Sciatic nerve (tissue), 2 donors: ENCODE data around the gene SORCS2. TPM values are rescaled to one million over a fixed set of nuclear protein-coding genes. Genes with fewer than 3 reads are reported as not detected.

Experiments used
- ATAC-seq: fragments of 200-7000 bp; cut with Tn5 transposase; one replicate; pipeline ENCODE4 v1.9.1; 2020; ENCODE audit warnings: mild to moderate bottlenecking, moderate library complexity
- DNase-seq: peaks from one replicate; pipeline ENCODE4 v3.0.0-alpha.2; 2020; ENCODE audit warnings: low spot score
- intact Hi-C: fragments of 100-400 bp; cut with DNase I; formaldehyde crosslinking; loops from one replicate; pipeline ENCODE4 v1.14.2; 2022
- total RNA-seq: library from RNA; stranded (reverse); fragmentation: NEBNext Ultra II Directional; extraction: Animal tissue kit (Norgen Biotek cat#: 25700); gene quantifications from one replicate; pipeline ENCODE4 v1.2.1, GENCODE V29; 2021
- donor health status: DM: no; HTN: no; CAD: no.
- donor health status: DM: no; HTN: no; CAD: no.

SORCS2 gene
- total RNA-seq, 1 donor from 2014 or later, result 52.5 TPM

DNA sequence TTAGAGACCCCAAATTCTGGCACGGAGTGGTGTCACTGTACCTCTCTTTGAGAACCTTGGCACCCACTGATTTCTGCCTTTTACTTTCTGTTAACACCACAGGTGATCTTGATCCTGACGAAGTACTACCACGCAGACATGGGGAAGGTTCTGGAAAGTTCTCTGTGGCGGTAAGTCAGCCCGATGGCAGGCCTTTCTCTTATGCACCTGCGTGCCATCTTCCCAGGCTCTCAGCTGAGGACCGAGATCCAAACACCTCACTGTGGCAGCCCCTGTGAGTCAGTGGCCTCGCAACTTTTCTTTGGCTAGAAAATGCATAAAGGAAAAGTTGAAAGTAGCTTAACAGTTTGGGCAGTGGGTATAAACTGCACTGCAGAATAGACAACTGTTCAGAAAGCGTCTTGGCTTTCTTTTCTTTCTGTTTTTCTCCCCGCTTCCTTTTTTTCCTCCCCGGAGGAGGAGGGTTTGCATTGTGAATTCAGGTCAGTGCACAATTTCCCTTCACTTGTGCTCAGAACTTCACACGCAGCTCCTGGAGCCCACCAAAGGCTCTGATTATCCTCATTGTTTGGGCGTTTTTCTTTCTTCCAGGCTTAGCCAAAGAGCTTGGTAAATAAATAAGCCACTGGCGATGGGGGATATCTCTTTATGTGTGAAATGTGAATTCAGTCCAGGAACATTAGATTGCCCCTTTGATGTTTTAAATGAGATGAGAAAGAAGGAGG lies 204.0 kb downstream of the SORCS2 start:
- ATAC-seq (no peak), DNase-seq (peak; percentile 40)
- intact Hi-C loops, result no loop called here

DNA sequence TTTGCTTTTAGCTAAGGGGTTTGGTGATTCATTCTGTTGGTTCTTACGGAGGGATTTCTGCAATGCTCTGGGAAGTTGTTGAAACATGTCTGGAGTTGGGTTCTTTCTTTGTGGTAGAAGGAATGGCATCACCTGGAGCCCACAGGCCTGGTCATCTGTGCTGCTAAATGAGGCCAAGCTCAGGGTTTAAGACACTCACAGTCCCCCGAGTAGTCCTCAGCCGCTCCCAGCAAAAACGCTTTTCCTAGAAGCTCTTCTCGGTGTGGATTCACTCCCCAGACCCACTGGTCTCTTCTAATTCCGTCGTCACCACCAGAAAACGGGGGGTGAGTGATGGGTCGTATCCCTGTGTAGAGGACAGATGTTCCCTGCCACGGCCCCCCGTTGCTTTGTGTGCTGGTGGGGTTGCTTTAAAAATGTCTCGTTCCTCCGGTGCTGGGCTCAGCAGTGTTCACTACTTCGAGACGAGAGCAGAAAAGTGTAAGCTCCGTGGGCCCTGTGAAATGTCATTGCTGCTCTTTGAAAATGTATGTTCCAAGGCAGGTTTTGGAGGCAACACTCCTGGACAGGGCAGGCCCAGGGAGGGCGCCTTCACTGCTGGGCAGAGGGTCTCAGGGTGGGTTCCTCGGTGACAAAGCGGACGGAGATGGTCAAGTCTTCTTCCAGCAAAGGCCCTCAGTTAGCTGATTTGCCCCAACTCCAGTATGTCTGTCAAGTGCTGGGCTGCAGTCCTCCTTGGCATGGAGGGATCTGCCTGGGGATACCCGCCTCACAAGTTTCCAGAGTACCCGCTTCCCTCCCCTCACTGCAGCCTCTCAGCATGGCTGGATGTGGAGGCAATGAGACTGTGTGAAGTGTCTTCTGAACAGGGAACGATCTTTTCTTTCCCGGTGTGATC lies 205.1 kb downstream of the SORCS2 start:
- ATAC-seq, result no peak
- intact Hi-C loops, result no loop called here
- peak; percentile 33 for DNase-seq

DNA sequence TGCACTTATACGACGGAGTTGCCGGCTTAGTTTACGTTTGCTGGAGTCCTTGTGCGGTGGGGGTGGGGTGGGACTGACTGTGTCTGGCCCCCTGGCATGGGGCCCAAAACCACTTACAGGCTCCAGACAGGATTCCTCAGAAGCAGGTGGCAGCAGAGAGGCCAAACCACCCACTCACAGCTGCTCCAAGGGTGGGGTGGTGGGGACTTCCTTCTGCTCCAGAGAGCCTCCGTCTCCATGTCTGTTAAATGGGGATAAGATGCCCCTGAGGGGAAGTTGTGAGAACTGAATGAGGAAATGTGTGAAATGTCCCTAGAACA lies 205.7 kb downstream of the SORCS2 start:
- intact Hi-C loops, result no loop called here
- ATAC-seq, result peak; percentile 14
- DNase-seq, result peak; percentile 58

DNA sequence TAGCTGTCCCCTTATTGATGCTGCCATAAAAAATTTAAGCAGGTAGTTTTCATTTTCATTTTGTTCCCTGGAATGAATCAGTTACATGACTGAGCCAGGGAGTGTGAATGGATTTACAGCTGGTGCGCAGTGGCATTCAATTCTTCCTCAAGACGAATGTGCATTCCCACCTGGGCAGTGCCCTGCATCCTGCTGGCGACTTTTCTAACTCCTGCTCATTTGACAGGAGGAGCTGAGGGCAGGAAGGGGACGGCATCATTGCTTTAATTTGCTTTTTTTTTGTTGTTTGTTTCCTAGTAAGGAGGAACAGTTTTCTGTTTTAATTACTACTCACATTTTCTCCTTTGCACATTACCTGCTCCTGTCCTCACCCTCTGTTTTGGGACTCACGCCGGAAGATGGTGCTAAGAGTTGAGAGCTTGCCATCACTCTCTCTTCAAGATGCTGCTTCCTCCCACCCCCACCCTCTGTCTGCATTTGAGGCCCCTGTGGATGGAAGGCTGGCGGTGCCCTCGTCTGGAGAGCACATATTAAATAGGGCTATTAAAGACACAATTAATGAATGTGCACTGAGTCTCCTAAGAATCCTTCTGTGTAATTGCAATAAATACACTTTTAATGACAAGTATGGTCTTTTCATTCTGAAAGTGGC lies 206.6 kb downstream of the SORCS2 start:
- ATAC-seq (no peak), DNase-seq (no peak)
- intact Hi-C loops, result no loop called here

DNA sequence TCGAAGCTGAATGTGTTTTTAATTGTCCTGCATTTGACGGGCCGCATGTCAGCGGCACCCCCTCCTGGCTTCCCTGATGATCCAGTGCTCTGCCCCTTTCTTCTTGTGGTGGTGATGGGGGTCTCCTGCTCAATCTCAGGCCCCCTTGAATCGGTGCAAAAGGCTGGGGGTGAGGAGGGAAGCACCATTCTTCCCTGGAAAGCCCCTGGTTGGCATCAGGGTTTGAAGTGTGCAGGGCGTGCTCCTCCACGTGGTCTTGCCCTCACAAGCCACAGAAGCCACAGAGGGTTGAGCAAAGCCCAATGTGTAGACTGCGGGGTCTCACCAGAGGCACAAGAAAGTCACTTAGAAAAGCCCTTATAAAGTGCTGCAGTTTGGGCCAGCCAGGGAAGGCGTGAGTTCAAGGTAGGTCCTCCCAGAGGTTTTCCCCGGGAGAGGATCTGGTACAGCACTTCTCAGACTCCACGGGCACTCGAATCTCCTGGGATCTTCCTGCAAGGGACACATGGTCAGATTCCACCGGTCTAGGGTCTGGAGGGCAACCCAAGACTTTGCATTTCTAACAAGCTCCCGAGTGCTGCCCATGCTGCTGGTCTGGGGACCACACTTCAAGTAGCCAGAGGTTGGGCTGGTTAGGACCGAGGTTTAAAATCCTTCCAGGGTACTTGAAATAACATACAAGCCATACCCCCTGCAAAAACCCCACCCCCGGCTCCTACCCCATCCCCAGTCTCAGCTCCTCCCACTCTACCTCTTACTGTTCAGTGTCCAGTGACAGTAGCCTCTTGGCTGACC lies 207.3 kb downstream of the SORCS2 start:
- intact Hi-C loops, result no loop called here
- DNase-seq (peak; percentile 28), ATAC-seq (no peak)

DNA sequence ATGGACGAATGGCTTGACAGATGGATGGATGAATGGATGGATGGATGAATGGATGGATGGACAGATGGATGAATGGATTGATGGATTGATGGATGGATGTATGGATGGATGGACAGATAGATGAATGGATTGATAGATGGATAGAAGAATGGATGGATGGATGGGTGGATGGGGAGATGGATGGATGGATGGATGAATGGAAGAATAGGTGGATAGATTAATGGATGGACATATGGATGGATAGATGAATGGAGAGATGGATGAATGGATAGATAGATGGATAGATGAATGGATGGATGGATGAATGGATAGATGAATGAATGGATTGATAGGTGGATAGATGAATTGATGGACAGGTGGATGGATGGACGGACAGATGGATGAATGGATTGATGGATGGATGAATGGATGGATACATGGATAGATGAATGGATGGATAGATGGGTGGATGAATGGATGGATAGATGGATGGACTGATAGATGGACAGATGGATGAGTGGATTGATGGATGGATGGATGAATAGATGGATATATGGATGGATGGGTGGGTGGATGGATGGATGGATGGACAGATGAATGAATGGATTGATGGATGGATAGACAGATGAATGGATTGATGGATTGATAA lies 208.4 kb downstream of the SORCS2 start:
- intact Hi-C loops, result no loop called here
- no peak for DNase-seq
- no peak for ATAC-seq

DNA sequence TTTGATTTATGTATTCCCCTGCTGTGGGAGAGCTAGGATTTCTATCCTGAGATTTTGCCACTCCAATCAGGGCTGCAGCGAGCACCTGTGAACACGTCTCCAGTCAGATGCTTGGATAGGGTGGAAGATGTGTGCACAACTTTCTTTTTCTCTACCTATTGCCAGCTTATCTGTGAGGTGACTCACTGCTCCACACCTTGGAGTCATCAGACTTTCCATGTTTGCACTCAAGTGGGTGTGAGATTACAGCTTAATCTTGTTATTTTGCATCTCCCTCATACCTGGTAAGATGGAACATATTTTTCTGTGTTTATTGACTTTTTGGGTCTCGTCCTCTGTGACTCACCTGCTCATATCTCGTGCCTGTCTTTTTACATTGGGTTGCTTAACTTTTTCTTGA lies 210.2 kb downstream of the SORCS2 start:
- no peak for DNase-seq
- intact Hi-C loops, result no loop called here
- ATAC-seq, result no peak

DNA sequence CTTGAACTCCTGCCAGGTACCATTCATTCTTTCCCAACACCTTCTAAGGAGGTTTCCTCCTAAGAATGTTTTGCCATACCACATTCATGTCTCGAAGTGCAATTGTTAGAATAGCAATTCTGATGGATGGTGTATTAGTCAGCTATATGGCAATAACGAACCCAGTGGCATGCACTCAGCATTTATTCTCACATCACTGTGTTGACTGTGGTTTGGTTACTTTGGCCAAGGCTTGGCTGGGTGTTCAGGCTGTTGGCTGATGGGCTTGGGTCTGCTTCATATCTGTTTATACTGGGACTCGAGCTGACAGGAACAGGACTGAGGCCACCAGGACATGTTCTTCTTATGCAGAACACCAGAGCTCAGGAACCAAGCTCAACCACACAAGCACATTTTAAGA lies 210.7 kb downstream of the SORCS2 start:
- DNase-seq (no peak), ATAC-seq (no peak)
- intact Hi-C loops, result no loop called here

DNA sequence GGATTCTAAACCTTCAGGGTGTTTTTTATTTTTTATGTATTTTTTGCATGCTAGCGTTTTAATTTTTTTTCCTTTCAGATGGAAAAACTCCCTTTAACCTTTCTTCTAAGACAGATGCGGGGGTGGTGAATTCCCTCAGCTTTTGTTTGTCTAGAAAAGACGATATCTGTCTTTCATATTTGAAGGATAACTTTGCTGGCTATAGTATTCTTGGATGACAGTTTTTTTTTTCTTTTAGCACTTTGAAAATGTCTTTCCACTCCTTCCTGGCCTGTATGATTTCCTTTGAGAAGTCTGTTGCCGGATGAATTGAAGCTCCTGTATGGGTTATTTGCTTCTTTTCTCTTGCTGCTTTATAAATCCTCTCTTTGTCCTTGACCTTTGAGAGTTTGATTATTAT lies 215.8 kb downstream of the SORCS2 start:
- DNase-seq (no peak), ATAC-seq (no peak)
- intact Hi-C loops, result no loop called here

DNA sequence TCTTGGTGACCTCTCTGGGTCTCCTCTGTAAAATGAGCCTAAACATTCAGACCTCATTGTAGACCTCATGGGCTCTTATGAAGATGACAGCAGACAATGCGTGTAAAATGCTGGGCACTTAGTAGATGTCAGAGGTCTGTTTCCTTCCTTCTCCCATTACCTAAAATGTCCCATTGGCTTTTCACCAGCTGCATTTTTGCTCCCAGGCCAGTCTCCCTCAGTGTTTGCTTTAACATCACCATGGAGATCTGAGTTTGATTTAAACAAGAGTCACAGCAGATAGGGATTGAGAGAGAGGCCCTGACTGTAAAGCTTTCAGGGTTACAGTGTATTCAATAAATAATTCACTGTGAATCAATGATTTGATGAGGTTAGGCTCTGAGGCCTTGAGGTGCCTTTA lies 218.1 kb downstream of the SORCS2 start:
- intact Hi-C loops, result no loop called here
- ATAC-seq, result no peak
- no peak for DNase-seq

DNA sequence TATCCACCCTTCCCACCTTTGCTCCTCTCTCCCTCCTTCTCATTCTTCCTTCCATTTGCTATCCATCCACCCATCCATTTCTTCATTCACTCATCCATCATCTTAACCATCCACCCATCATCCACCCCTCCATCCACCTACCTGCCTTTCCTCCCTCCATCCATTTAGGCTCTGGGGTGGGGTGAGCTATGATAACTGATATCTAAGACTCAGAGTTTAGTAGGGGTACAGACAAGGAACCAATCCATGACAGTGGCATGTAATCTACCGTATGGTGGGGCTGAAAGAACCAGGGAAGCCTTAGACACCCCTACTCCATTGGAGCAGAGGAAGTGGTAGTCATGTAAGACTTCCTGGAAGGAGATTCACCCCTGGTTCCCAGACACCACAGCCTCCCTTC lies 219.2 kb downstream of the SORCS2 start:
- intact Hi-C loops, result no loop called here
- no peak for ATAC-seq
- no peak for DNase-seq

DNA sequence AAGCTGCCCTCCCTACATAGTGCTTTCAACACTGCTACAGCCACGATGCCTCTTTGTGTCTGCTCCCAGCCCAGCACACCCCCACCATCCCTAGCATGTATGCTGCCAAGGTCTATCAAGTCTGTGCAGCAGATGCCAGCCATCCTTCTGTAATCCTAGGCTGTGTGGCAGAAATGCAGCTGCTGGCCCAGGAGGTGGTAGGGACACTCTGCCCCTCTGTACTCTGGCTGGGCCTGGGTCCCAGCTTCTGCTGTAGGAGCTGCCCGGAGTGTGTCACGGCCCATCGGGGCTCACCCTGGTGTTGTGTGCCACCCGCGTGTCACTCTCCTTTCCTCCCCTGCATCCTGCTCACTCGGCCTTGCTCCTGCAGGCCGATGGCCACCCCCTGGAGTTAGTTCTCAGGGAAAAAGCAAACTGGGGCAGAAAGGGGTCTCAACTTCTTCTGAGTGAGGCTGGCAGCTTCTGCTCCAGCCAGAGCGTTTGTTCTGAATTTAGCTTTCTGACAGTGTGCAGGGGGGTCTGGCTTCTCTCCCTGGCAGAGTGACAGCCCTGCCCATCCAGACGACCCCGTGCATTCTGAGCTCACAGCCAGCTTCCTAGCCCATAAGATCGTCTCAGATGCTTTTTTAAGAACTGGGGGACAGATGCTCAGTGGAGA lies 219.7 kb downstream of the SORCS2 start:
- intact Hi-C loops, result no loop called here
- no peak for ATAC-seq
- no peak for DNase-seq

DNA sequence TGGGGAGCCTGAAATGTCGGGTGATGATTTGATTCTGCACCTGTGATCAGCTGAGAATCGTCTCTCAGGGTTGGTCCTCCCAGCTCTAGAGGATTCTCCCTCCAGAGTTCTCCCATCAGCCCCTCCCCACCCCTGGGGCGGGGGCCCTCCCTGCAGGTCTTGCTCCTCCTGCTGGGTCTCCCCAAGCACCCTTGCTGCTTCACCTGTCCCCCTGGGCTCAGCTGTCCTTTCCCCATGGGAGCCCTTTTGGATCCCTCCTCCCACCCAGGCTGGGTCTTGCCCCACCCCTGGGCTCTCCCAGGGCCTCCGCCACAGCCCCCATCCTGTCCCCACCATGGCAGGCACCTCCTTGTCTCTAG lies 220.2 kb downstream of the SORCS2 start:
- DNase-seq, result peak; percentile 27
- peak; percentile 13 for ATAC-seq
- intact Hi-C loops, result no loop called here

DNA sequence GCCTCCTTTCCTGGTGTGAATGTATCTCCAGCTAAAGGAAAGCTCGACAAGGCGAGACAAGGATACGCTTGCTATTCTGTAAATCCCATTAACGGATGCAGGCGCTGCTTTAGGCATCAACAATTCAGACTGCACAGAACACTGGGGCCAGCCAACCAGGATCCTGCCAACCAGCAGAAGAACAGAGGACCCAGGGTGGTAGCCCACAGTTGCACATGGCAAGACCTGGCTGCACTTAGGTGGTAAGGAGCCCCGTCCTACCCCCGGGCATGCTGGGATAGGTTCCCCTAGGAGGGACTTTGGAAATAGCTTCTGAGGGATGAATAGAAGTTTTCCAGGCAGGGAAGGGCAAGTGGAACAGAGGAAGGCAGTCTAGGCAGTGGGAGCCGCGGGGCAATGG lies 221.7 kb downstream of the SORCS2 start:
- DNase-seq (no peak), ATAC-seq (no peak)
- intact Hi-C loops, result no loop called here

DNA sequence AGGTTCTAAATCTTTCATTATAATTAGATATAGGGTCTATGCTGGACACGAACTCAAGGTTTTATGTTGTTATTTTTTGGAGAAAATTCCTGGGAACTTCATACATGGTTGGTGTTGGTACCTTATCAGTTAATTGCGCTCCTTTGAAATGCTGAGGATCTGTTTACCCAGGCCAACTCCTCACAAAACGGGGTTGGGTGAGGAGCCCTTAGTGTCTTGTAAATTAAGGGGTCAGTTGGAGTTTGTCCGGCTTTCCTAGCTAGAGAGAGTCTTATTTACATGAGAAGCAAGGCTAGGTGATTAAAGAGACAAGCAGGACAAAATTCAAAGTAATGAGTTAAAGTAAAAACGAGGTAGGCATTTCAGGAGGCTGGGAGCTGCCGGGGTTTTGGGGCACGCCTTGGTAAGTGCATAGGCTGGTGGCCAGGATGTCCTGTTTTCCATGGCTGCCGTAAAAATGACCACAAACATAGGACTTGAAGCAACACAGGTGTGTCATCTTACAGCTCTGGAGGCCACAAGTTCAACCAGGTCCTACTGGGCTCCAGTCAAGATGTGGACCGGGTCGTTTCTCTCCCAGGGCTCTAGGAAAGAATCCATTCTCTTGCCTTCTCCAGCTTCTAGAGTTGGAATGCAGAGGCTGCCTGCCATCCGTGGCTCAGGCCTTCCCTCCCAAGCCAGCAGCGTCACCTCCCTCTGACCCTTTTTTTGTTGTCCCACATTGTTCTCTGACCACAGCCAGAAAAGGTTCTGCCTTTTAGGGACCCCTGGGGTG lies 222.6 kb downstream of the SORCS2 start:
- ATAC-seq (no peak), DNase-seq (no peak)
- intact Hi-C loops, result no loop called here

DNA sequence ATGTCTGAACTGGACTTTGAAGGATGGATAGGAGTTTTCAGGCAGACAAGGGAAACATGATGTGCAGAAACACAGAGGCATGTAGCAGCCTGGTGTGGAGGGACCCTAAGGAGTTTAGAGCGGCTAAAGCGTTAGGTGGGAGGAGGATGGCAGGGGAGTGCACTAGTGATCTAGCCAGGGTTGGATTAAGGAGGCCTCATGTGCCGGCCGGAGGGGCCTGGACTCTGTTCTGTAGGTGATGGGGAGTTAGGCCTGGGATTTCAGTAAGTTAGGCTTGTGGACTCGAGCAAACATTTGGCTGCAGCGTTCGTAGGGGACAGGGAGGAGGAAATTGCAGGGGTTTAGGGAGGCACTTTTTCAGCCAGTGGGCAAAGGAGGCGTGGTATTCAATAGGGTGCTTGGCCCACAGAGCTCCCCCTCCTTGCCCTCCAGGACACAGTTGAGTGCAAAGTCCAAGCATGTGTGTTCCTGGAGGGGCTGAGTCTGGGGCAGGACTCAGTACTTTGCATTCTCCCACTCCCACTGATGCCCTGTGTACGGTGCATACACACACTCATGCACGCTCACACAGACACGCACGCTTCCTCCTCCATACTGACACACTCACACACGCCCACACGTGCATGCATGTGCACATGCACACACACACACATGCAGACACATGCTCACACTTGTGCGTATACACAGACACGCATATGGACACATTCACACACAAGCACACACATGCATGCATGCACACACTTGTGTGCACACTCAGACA lies 223.8 kb downstream of the SORCS2 start:
- ATAC-seq (no peak), DNase-seq (peak; percentile 47)
- intact Hi-C loops, result no loop called here

DNA sequence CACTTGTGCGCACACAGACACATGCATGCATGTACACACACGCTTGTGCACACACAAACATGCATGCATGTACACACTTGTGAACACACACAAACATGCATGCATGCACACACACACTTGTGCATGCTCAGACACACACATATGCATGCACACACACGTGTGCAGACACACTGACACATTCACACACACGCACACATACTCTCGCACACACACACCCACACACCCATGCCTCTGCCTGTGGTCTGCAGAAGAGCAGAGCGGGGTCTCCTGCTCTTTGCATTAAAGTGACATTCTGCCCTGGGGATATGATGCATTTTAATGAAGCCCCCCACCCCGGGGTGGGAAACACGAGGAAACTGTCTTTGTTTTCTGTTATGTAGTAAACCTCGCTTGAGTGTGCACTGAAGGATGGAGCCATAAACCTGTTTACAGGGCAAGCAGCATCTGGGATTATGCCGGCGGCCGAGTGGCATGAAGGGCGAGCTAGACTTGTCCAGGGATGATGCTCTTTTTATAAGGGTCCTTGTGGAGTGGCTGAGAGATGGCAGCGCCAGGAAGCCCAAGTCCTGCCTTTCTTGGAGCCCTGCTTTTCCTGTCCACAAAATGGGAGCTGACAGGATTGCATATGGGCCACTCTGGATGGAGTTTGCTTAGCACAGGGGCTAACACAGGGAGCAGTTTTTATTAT lies 224.6 kb downstream of the SORCS2 start:
- ATAC-seq, result no peak
- intact Hi-C loops, result no loop called here
- DNase-seq, result no peak
